CMK (cell line): Measurements from ENCODE around the gene KIAA1958.
A peak's percentile ranks its signal among the peaks of the same experiment; 100 is the strongest.

Experiments used
- DNase-seq: peaks from one replicate; pipeline ENCODE4 v3.0.0-alpha.2; 2010; ENCODE audit warnings: low read depth

KIAA1958 gene

DNA sequence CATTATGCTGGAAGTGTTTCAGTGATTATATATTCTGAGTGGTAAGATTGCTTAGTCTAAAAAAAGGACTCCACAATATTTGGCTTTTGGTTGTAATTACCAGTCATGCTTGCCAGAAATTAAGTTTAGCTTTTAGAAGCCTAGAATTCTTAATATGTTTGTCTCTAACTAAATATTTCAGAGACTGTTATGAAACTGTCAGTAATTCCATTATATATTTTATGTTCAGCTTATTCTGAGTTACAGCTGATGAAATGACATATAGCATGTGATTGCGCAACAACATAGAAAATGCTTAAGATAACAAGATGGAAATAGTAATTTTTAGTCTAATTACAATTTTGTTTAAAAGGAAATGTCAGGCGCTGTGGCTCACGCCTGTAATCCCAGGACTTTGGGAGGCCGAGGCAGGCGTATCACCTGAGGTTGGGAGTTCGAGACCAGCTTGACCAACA lies 44.2 kb downstream of the KIAA1958 start:
- no peak for DNase-seq

DNA sequence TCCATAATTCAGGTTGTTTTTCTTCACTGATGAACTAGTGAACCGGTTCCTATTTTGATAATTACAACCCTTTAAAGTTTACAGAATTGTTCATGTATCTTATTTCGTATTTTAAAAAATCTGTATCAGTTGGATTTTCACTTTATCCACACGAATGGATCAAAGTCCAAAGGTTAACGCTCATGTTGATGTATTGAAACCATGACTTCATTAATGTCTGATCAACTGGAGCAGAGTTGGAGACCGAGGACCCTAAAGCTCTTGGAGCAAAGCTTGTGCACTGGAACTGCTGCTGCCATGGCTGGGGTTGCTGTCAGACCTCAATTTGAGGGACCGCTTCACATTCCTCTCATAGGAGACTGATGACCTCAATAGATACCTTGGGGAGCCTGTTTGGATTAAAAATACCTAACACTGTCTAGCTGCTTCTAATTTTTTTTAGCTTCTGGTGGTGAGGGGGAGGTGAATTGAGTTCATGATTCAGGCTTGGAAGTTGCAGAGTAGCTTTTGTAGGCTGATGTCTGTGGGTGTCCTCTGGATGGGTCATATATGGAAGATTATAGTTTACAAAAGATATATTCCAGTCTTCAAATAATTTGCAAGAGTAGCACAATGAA lies 45.1 kb downstream of the KIAA1958 start:
- no peak for DNase-seq

DNA sequence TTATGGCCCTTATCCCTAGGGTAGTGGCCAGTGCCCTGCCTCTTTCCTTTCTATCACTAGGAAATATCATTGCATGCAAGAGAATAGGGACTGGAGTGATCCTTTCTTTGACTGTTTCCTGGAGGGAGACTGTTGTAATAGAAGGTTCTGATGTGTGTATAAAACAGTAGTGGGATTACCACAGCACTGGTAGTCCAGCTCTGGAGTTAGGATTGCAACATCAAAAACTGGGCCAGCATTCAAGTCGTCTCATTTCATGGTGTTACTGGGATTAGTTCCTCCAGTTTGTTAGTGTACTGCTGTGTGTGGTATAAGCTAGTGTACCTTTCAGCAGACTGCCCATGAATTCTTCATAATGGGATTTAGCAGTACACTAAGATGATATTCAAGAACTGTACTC lies 45.8 kb downstream of the KIAA1958 start:
- DNase-seq: no peak

DNA sequence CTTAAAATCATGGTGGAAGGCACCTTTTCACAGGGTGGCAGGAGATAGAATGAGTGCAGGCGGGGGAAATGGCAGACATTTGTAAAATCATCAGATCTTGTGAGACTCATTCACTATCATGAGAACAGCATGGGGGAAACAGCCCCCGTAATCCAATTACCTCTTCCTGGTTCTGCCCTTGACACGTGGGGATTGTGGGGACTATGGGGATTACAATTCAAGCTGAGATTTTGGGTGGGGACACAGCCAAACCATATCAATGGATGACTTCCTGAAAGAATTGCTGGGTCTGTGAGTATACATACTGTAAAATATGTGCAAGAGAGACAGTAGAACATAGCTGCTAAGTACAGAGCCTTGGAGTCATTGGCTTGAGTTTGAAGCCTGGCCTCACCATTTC lies 47.0 kb downstream of the KIAA1958 start:
- DNase-seq: no peak

DNA sequence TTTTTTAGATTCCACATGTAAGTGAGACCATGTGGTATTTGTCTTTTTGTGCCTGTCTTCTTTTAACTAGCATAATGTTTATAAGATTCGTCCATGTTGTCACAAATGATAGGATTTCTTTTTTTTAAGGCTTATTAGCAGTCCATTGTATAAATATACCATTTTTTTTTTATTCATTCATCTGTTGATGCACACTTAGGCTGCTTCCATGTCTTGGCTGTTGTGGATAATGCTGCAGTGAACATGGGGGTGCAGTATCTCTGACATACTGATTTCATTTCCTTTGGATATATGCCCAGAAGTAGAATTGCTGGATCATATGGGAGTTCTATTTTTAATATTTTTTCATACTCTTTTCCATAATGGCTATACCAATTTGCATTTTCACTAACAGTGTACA lies 48.7 kb downstream of the KIAA1958 start:
- DNase-seq: no peak

DNA sequence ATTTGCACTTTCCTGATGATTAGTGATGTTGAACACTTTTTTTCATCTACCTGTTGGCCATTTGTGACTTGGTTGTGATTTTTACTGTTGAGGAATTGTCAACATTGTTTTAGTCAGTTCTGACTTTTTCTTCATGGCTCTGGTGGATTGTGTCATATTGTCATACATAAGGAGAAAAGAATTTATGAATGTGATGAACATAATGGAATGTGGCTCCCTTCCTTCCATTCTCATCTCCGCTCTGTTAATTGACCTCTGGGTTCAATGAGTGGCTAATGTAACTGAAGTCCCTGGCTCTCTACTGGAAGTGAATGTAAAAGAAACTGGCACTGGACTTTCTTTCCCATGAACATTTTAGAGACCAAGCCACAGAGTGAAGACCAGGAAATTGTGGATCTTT lies 49.2 kb downstream of the KIAA1958 start:
- DNase-seq: no peak

DNA sequence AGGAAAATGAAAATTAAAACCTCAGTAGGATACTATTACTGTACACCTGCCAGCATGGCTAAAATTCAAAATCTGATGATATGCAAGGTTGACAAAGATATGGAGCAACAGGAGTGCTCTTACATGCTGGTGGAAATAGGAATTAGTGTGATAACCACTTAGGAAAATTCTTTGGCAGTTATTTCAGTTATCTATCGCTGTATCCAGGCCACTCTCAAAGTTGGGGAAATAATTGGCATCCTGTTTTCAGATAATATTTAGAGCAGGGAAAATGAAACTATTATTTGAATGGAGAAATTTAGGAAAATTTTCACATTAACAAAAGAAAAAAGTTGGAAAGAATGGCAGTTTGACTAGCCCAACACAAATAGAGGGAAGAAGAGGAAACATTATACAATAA lies 50.9 kb downstream of the KIAA1958 start:
- DNase-seq: no peak

DNA sequence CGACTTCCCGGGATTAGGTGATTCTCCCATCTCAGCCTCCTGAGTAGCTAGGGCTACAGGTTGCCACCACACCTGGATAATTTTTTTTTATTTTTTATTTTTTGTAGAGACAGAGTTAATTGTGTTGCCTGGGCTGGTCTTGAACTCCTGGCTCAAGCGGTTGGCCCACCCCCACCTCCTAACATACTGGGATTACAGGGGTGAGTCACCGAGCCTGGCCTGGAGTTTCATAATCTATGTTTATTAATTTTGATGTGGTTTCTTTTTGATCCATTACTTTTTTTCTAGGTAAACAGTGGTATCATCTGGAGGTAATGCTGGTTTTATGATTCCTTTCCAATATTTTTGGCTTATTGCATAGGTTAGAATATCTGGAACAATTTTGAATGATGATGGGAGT lies 54.2 kb downstream of the KIAA1958 start:
- DNase-seq: no peak

DNA sequence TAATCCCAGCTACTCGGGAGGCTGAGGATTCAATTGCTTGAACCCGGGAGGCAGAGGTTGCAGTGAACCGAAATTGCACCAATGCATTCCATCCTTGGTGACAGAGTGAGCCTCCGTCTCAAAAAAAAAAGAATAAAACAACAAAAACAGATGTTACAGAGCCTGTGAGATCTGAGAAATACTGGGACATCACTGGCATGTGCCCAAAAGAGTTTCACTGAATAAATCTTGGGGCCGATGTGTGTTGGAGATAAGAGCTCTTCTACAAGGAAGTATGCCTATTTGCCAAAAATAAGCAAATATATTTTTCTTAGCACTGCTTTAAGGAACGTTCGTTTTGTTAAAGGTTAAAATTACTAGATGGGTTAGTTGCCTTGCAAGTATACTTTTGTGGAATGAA lies 55.1 kb downstream of the KIAA1958 start:
- DNase-seq: no peak

DNA sequence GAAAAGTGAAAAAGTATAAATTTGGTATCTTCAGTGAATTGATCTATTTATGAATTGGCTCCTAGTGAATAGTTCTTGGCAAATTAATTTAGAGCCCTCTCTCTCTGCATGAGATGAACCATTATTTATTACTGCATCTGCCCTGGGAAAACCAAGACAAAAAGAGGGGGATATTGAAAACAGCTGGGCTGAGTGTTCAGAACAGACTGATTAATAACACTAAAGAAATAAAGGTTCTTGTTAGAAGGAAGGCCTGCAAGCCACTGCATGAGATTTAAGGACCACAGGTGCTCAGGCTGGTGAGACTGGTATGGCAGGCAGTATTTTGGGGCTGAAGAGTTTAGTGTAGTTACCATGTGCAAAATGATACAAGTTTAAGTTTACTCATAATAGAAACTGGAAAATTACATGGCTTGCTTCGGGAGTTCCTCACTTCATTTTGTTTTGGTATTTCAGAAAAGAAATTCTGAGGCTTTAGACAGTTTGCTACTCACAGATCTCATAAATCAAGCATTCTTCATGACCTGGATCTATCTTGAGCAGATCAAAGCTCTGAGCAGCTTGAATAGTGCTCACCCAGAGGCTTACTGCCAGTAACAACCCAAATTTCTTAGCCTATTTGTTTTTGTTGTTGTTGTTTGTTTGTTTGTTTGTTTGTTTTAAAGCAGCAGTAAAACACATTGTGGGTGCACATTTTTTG lies 56.1 kb downstream of the KIAA1958 start:
- no peak for DNase-seq

DNA sequence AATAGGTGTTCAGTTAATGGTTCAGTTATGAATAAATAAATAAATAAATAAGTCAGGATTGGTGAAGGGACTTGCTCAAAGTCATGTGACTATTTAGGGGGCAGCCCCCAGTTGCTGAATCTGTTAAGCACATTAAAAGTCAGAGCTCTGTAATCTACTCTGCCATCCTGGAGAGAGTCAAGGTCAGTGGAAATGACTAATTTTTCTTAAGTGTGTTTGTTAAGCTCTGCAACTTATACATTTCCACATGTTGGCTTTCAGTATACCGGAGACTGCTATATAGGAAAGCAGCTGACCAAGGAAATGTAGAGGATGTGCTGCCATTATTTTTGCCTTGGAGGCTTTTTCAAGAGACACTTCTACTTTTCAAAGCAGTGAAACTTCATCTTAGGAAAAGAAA lies 57.9 kb downstream of the KIAA1958 start:
- DNase-seq: no peak

DNA sequence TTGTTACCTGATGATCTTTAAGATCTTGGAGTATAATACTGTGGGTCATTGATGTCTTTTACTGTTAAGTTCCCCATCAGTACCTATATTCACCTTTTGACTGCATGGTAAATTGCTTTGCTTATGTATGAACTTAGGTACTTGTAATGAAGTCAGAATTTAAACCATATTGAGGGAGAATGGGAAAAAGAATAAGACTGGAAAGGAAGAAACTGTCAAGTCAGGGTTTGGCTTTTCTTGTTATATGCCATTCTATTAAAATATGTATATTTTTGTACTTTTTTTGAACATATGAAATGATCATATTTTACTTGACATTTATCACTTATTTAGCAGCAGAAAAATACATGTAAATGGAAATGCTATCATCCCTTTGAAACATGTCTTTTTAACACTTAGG lies 58.6 kb downstream of the KIAA1958 start:
- DNase-seq: no peak

DNA sequence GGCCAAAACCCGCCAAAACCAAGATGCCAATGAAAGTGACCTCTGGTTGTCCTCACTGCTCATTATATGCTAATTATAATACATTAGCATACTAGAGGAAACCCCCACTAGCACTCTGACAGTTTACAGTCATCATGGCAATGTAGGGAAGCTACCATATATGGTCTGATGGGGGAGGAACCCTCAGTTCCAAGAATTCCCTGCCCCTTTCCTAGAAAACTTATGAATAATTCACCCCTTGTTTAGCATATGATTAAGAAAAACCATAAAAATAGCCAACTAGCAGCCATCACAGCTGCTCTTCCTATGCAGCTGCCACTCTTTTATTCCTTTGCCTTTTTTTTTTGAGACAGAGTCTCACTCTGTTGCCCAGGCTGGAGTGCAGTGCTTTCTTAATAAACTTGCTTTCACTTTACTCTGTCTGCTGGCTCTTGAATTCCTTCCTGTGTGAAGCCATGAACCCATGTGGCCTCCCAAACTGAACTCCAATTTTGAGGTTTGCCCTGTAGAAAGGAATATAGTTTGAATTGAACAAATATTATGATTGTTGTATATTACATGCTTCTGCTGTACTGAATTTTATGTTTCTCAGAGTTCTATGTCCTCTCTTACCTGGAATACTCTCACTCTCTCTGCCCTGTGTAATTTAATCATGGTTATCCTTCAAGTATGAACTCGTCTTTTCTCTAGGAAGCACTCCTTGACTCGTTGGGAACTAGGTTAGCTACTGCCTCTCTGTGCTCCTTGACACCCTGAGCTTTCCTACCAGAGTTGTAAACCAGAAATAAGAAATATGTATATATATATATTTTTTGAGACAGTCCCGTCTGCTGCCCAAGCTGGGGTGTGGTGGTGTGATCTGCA lies 59.8 kb downstream of the KIAA1958 start:
- peak; percentile 15 for DNase-seq

DNA sequence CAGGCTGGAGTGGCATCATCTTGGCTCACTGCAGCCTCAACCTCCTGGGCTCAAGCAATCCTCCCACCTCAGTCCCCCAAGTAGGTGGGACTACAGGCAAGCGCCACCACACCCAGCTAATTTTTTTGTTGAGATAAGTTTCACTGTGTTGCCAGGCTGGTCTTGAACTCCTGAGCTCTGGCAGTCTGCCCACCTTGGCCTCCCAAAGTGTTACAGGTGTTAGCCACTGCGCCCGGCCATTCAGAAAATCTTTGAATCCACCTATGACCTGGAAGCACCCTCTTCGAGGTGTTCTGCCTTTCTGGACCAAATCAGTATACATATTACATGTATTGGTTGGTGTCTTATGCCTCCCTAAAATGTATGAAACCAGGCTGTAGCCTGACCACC lies 61.4 kb downstream of the KIAA1958 start:
- DNase-seq: no peak

DNA sequence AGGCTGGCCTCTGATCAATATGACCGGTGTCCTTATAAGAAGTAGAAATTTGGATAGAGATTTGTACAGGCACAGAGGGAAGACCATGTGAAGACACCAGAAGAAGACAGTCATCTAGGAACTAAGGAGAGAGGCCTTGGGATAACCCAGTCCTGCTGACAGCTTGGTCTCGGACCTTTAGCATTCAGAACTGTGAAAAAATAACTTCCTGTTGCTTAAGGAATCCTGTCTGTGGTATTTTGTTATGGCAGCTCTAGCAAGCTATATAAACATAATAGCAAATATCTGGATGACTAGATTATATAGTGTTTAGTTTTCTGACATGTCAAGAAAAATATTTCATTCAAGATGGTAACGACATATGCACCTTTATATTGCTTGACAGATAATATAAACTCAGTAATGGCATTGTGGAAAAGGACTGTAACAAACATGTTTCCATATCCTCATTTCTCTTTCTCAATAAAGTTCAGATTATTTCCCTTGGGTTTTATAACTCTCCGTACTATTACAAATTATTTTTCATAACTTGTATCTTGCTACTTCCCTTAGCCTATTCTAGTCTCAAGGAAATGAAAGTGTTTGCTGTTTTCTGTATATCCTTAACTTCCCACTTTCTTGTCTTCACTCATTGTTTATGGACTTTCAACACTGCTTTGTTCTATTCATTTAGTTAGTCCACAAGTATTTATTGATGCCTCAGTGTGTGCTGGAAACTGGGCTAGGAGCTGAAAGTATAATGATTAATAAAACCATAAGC lies 62.4 kb downstream of the KIAA1958 start:
- DNase-seq: no peak

DNA sequence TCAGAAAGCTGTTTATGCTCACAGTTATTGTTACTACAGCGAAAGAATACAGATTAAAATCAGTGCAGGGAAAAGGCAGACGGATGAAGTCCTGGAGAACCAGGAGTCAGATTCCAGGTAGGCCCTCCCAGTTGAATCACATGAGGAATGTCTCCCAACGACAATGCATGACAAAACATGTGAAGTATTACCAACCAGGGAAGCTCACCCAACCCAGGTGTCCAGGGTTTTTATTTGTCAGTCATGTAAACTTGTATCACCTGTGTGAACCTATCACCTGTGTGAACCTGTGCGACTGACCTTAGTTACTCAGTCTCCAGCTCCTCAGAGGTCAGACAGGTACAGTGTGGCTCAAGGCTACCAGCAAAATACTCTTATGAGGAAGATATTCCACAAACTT lies 63.9 kb downstream of the KIAA1958 start:
- DNase-seq: no peak

DNA sequence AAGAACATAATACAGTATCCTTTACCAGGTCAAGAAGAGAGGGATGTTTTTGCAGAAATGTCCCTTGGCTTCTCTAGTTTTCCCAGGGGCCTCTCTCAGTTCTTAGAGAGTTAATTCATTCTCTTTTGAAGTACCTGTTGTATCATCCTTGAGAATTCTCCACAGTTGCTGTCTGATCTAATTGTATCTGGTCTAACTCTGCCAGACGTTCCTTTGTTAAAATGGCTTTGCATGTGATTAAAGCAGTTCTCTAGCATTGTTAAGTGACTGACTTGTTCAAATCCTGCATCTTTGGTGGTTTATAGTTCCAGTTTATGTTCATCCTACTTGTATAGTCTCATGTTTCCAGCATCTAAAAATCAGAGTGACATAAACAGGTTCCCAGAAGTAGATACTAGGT lies 65.0 kb downstream of the KIAA1958 start:
- DNase-seq: no peak

DNA sequence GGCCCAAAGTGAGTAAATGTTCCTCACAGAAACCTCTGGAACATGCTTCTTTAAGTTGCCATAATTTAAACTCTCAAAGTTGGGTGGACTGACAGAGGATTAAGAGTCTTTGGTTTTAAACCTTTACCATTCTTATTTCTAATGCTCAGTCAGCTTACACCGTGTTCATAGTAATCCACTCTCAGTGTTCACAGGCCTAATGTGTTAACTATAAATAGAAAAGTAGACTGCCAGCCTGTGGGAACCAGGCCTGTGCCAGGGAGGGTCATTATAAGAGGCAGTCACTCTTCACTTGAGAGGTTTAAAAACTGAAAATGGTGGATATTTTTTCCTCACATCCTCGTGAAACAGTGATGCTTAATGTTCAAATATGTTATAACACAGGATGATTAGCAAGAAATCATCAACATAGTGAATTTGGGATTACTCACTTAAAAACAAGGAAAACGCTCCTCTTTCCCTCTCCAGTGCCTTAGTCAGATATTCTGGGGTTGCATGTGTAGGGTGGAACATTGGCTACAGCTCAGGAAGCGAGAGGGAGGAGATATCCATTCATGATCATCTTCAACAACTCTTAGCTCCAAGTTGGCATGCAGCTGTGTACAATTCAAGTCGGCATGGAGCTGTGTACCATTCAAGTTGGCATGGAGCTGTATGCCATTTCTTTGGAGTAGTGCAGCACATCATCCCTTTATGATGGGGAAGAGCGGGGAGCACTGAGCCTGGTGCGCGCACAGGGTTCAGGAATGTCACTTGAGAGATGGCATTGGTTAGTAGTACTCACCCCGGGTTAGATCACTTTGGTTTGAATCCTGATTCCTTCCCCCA lies 65.8 kb downstream of the KIAA1958 start:
- no peak for DNase-seq

DNA sequence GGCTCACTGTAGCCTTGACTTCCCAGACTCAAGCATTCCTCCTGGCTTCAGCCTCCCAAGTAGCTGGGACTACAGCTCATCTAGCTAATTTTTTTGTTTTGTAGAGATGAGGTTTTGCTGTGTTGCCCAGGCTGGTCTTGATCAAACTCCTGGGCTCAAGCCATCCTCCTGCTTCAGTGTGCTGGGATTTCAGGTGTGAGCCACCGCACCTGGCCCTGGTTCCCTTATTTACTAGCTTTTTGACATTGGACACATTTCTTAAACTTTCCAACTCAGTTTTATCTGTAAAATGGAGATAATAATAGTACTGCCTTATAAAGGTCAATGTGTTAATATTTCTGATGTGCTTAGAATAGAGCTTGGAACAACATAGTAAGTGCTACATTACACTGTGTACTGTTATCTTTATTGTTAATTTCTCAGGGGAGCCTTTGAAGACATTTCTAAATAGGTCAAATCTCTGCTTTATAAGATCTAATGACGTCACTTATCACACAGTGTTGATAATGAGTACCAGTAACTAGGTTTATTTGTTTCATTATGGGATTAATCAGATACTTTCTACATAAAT lies 66.7 kb downstream of the KIAA1958 start:
- no peak for DNase-seq

DNA sequence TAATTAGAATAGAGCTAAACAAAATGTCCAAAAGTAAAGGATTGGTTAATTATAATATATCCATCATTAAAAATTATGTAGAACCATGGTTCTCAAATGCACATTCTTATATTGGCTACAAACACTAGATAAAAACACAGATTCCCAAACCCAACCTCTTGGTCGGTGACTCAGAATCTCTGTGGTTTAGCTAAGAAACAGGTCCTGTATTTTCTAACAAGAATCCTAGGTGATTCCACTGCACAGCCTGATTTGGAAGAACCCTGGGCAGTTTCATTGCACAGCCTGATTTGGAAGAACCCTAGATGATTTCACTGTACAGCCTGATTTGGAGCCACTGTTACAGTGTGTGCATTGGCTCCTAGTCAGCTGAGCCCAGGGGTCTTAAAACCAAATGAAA lies 67.9 kb downstream of the KIAA1958 start:
- no peak for DNase-seq

DNA sequence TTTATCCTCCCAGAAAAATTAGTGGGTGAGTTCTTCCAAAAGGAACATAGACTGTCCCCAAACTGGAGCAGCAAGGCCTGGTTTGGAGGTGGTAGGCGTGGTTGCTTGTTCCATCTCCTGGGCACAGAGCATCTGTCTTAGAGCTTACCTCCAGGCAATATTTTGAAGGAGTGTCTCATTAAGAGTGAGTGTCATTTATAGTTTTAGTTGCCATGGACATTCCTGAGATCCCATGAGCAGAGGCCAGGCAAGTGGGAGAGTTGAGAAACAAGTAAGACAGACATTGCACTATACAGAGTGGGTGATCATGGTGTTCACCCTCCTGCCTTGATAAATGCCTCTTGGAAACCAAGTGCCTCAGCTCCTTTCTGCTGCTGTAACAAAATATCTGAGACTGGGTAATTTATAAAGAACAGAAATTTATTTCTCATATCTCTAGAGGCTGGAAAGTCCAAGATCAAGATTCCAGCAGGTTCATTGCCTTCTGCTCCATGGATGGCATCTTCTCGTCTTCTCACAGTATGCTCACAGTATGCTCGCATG lies 68.5 kb downstream of the KIAA1958 start:
- no peak for DNase-seq
